MCF 10A (cell line): ENCODE data around the gene C11orf21. TPM values are rescaled to one million over a fixed set of nuclear protein-coding genes. Genes with fewer than 3 reads are reported as not detected.

ENCODE experiments used
- BruUV-seq: library from RNA; stranded (reverse); fragments of 400-500 nt; replicated peaks from 2 replicates; lab custom pipeline; 2021; lab: Mats Ljungman, UMichigan
- CTCF ChIA-PET: fragments of 300-600 bp; sonication (Branson Sonifier 250); formaldehyde crosslinking; extraction: SDS; loops from one replicate; lab custom pipeline; 2021; ENCODE audit warnings: antibody characterized with exemption, inconsistent platforms; lab: Yijun Ruan, JAX
- POLR2A ChIA-PET: fragments of 300-600, 350-650 bp; sonication (Branson Sonifier 250); formaldehyde crosslinking; extraction: SDS; loops from one replicate; lab custom pipeline; 2020; ENCODE audit warnings: antibody characterized with exemption, inconsistent platforms; lab: Yijun Ruan, JAX
- DNase-seq: peaks from one replicate; pipeline ENCODE4 v3.0.0-alpha.2; 2018; ENCODE audit not compliant: unreplicated experiment
- H3K27ac Mint-ChIP-seq: one replicate; pipeline ENCODE4 v1.8.0; 2022; ENCODE audit warnings: mild to moderate bottlenecking, low read depth, mixed read lengths; ENCODE audit not compliant: unreplicated experiment
- H3K27me3 Mint-ChIP-seq: one replicate; pipeline ENCODE4 v1.8.0; 2022; ENCODE audit warnings: mixed read lengths; ENCODE audit not compliant: insufficient read depth, unreplicated experiment
- H3K36me3 Mint-ChIP-seq: one replicate; pipeline ENCODE4 v1.8.0; 2022; ENCODE audit warnings: mild to moderate bottlenecking, moderate library complexity, mixed read lengths; ENCODE audit not compliant: insufficient read depth, unreplicated experiment
- H3K4me1 Mint-ChIP-seq: one replicate; pipeline ENCODE4 v1.8.0; 2022; ENCODE audit warnings: mixed read lengths; ENCODE audit not compliant: insufficient read depth, unreplicated experiment
- H3K4me3 Mint-ChIP-seq: one replicate; pipeline ENCODE4 v1.8.0; 2022; ENCODE audit warnings: mild to moderate bottlenecking, moderate library complexity, mixed read lengths; ENCODE audit not compliant: unreplicated experiment
- H3K9me3 Mint-ChIP-seq: one replicate; pipeline ENCODE4 v1.8.0; 2022; ENCODE audit warnings: mixed read lengths; ENCODE audit not compliant: unreplicated experiment
- intact Hi-C: fragments of 100-400 bp; cut with micrococcal nuclease; formaldehyde crosslinking; loops from 2 replicates; pipeline ENCODE4 v1.14.1; 2022
- total RNA-seq: library from RNA; stranded (reverse); gene quantifications from 2 replicates; pipeline ENCODE4 v1.2.3, GENCODE V29; 2022
- TF ChIP-seq, protein P1 (sequence below): fragments of 200-600 bp; IDR thresholded peaks from one replicate; pipeline ENCODE4 v1.8.0; 2022; ENCODE audit warnings: antibody characterized with exemption, mild to moderate bottlenecking; ENCODE audit not compliant: unreplicated experiment

C11orf21 gene
- total RNA-seq, 1 experiment from 2014 or later, result not detected

DNA sequence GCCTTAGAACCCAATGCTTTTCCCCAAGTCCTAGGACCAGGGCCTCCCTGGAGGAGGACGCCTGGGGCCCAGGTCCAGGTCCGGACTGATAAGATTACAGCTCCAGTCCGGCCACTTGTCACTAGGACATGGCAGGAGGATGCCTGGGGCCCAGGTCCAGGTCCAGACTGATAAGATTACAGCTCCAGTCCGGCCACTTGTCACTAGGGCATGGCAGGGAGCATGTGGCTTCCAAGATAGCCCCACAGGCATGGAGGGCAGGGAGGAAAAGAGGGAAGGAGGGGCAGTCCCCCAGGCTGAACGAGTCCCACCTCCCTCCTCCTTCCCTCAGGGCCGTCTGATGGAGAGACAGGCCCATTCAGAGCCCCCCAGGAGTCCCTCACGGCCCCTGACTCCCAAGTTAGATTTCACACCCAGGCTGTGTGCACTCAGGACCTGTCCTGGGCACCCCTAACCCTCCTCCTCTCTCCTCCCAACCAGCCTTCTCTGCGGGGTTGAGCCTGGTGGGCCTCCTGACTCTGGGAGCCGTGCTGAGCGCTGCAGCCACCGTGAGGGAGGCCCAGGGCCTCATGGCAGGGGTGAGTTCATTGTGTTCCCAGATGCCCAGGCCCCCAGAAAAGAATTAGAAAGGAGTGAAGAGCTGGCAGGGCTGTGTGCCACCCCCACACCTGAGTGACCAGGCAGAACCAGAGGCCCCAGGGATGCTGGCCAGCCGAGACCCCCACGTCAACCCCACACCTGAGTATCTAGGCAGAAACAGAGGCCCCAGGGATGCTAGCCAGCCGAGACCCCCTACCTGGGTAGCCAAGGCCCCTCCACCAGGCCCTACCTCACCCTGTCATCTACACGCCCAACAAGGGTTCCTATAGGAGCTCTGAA is 2.1 kb upstream of the C11orf21 start:
- TF ChIP-seq, protein P1, sequence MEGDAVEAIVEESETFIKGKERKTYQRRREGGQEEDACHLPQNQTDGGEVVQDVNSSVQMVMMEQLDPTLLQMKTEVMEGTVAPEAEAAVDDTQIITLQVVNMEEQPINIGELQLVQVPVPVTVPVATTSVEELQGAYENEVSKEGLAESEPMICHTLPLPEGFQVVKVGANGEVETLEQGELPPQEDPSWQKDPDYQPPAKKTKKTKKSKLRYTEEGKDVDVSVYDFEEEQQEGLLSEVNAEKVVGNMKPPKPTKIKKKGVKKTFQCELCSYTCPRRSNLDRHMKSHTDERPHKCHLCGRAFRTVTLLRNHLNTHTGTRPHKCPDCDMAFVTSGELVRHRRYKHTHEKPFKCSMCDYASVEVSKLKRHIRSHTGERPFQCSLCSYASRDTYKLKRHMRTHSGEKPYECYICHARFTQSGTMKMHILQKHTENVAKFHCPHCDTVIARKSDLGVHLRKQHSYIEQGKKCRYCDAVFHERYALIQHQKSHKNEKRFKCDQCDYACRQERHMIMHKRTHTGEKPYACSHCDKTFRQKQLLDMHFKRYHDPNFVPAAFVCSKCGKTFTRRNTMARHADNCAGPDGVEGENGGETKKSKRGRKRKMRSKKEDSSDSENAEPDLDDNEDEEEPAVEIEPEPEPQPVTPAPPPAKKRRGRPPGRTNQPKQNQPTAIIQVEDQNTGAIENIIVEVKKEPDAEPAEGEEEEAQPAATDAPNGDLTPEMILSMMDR, result no peak
- Mint-ChIP-seq H3K9me3 (no peaks in the 10 kb centered on the region), H3K27ac (no peak overlapping the region), H3K4me3 (no peak overlapping the region), H3K36me3 (no peaks in the 10 kb centered on the region), H3K27me3 (no peaks in the 10 kb centered on the region), H3K4me1 (peaks cover 7% of the 10 kb centered on the region)
- no TSS peak for BruUV-seq
- DNase-seq, result no peak
- CTCF ChIA-PET, result interaction anchor here (0.6 to 10.6 kb wide), 20 partner anchors 9 to 588 kb away, joined by 3 to 240 read pairs (median 8); partner anchors contain the start of gene TSSC4
- intact Hi-C loops, result no loop called here
- POLR2A ChIA-PET, result interaction anchor here (0.8 to 3.1 kb wide), 3 partner anchors 97 to 117 kb away, joined by 3 to 14 read pairs (median 7); partner anchors contain the start of gene TSSC4

DNA sequence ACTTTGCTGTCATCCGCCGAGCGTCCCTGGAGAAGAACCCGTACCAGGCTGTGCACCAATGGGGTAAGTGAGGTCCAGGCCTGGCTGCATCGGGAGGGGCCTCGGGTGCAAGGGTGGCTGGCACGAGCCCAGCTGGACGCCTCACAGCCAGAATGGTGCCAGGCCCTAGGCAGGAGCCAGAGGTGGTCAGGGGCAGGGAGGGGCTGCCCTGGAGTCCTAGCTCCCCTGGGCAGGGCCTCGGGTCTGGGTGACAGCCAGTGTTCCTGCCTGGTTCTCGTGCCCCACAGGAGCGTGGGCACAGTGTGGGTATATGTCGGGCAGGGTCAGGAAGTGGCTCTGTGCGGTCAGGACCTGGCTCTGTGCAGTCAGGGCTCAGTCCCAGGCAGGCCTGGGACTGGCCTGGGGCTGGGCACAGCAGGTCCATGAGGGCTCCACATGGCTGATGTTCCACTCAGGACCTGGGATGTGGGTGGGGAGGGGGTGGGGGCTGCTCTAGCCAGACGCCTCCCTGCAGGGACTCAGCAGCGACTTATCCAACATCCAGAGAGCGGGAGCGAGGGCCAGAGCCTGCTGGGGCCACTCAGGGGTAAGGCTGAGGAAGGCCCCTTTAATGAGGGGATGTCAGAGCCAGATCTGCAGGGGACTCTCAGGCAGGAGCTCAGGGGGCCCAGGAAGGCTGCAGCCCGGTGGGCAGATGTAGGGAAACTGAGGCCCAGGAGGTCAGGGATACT is 1.3 kb upstream of the C11orf21 start:
- CTCF ChIA-PET, result interaction anchor here (0.6 to 10.6 kb wide), 7 partner anchors 11 to 708 kb away, joined by 3 to 240 read pairs (median 5); no protein-coding TSS in a partner anchor
- Mint-ChIP-seq H3K36me3 (no peaks in the 10 kb centered on the region), H3K4me3 (no peak overlapping the region), H3K4me1 (peaks cover 7% of the 10 kb centered on the region), H3K27ac (no peak overlapping the region), H3K9me3 (no peaks in the 10 kb centered on the region), H3K27me3 (no peaks in the 10 kb centered on the region)
- no peak for DNase-seq
- no TSS peak for BruUV-seq
- POLR2A ChIA-PET, result interaction anchor here (0.8 kb wide), 1 partner anchor 115 kb away, joined by 3 read pairs; no protein-coding TSS in a partner anchor
- TF ChIP-seq, protein P1, result no peak
- intact Hi-C loops, result no loop called here

DNA sequence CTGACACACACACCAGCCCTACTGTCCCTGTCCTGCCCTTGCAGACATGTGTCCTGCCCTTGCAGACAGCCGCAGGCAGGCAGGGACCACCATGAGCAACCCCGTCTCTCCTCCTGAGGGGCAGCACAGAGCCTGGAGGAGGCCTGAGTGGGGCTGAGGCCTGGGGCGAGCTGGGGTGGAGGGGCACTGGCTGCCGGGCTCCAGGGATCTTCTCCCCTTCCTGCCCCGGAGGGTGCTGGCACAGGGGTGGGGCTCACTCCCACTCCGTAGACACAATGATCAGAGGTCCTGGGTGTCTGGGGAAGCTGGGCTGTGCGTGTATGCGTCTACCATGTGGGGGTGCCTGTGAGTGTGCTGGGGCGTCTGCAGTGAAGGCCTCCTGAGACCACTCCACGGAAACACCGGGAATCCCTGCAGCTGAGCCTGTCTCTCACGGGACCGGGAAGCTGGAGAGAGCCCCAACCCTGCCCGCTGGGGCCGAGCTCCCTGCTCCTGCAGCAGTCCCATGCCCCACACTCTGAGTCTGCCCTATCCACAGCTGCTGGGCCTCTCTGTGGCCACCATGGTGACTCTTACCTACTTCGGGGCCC is 683 bp upstream of the C11orf21 start:
- no TSS peak for BruUV-seq
- H3K36me3 Mint-ChIP-seq, result no peaks in the 10 kb centered on the region
- CTCF ChIA-PET, result interaction anchor here (0.6 to 10.6 kb wide), 7 partner anchors 12 to 707 kb away, joined by 3 to 240 read pairs (median 5); no protein-coding TSS in a partner anchor
- POLR2A ChIA-PET, result no interaction called here
- no peaks in the 10 kb centered on the region for H3K27me3 Mint-ChIP-seq
- intact Hi-C loops, result no loop called here
- DNase-seq, result no peak
- TF ChIP-seq, protein P1, result no peak
- H3K27ac Mint-ChIP-seq, result no peak overlapping the region
- peaks cover 7% of the 10 kb centered on the region for H3K4me1 Mint-ChIP-seq
- no peaks in the 10 kb centered on the region for H3K9me3 Mint-ChIP-seq
- no peak overlapping the region for H3K4me3 Mint-ChIP-seq
